ENCODE data around the gene PSMD6. TPM values are rescaled to one million over a fixed set of nuclear protein-coding genes. Genes with fewer than 3 reads are reported as not detected.
A peak's percentile ranks its signal among the peaks of the same experiment; 100 is the strongest.

The PSMD6 gene
- total and polyA plus RNA-seq, 3 experiments from 2014 or later = 117 to 136 (median 134) TPM

- Histone ChIP-seq H3K4me1 (ENCODE audit: insufficient read depth, low read length) (peaks cover 92% of the 10 kb centered on the region), H3K9me3 (ENCODE audit: low read length) (no peaks in the 10 kb centered on the region), H3K27me3 (ENCODE audit: insufficient read depth, low read length, poor library complexity, severe bottlenecking) (no peaks in the 10 kb centered on the region), H3K4me3 (ENCODE audit: low read length) (no peak overlapping the region), H3K27ac (ENCODE audit: low read depth, low read length) (no peak overlapping the region), H3K36me3 (ENCODE audit: insufficient read depth, low read length) (peaks cover 7% of the 10 kb centered on the region)
- H3K4me3 Mint-ChIP-seq = peak overlapping the region in 4 of 7 donors; percentile 1 to 46 (median 4)
- peak overlapping the region; percentile 30 to 96 (median 74) for H3K27ac Mint-ChIP-seq
- H3K27me3 Mint-ChIP-seq = peaks cover 0 to 2% of the 10 kb centered on the region in 2 donors
- H3K36me3 Mint-ChIP-seq = peaks cover 0 to 54% (median 6%) of the 10 kb centered on the region in 3 donors
- H3K9me3 Mint-ChIP-seq = no peaks in the 10 kb centered on the region
- POLR2A ChIA-PET = no interaction called here
- CTCF ChIA-PET = interaction anchor here (3.4 to 9.9 kb wide), 3 partner anchors 9 to 49 kb away, joined by 12 to 124 read pairs (median 112); partner anchors contain the start of gene PSMD6
- no peak for DNase-seq
- peaks cover 94 to 100% (median 100%) of the 10 kb centered on the region in 3 donors for H3K4me1 Mint-ChIP-seq
These were observed 48.8 kb downstream of the PSMD6 start for GRCh38 chr3:63974451-63974850.

GRCh38 chr3:63973406-63973805, 49.9 kb downstream of the PSMD6 start:
- H3K27ac ChIP-seq (ENCODE audit: low read depth, low read length) = no peak overlapping the region
- H3K4me1 ChIP-seq (ENCODE audit: insufficient read depth, low read length) = peaks cover 90% of the 10 kb centered on the region
- Mint-ChIP-seq H3K9me3 (no peaks in the 10 kb centered on the region), H3K4me1 (peaks cover 90 to 100% (median 99%) of the 10 kb centered on the region in 3 donors), H3K27ac (peak overlapping the region; percentile 7 to 97 (median 90)), H3K4me3 (peak overlapping the region in 4 of 7 donors; percentile 25 to 69 (median 50)), H3K36me3 (peaks cover 0 to 60% (median 6%) of the 10 kb centered on the region in 3 donors), H3K27me3 (peaks cover 0 to 2% of the 10 kb centered on the region in 2 donors)
- H3K27me3 ChIP-seq (ENCODE audit: insufficient read depth, low read length, poor library complexity, severe bottlenecking) = no peaks in the 10 kb centered on the region
- H3K4me3 ChIP-seq (ENCODE audit: low read length) = no peak overlapping the region
- POLR2A ChIA-PET = no interaction called here
- no peaks in the 10 kb centered on the region for H3K9me3 ChIP-seq (ENCODE audit: low read length)
- CTCF ChIA-PET = interaction anchor here (0.9 to 9.9 kb wide), 6 partner anchors 9 to 50 kb away, joined by 3 to 124 read pairs (median 3); partner anchors contain the start of gene PSMD6
- H3K36me3 ChIP-seq (ENCODE audit: insufficient read depth, low read length) = peaks cover 7% of the 10 kb centered on the region
- no peak for DNase-seq

- Histone ChIP-seq H3K9me3 (ENCODE audit: low read length) (no peaks in the 10 kb centered on the region), H3K27me3 (ENCODE audit: insufficient read depth, low read length, poor library complexity, severe bottlenecking) (no peaks in the 10 kb centered on the region), H3K27ac (ENCODE audit: low read depth, low read length) (no peak overlapping the region), H3K4me1 (ENCODE audit: insufficient read depth, low read length) (peaks cover 86% of the 10 kb centered on the region), H3K4me3 (ENCODE audit: low read length) (no peak overlapping the region), H3K36me3 (ENCODE audit: insufficient read depth, low read length) (peaks cover 7% of the 10 kb centered on the region)
- H3K9me3 Mint-ChIP-seq = no peaks in the 10 kb centered on the region
- POLR2A ChIA-PET = interaction anchor here (0.6 kb wide), 1 partner anchor 20 kb away, joined by 4 read pairs; no protein-coding TSS in a partner anchor
- H3K27ac Mint-ChIP-seq = peak overlapping the region; percentile 82 to 96 (median 88)
- DNase-seq = no peak
- peak overlapping the region in 6 of 7 donors; percentile 45 to 75 (median 62) for H3K4me3 Mint-ChIP-seq
- CTCF ChIA-PET = interaction anchor here (0.9 to 9.9 kb wide), 6 partner anchors 9 to 50 kb away, joined by 3 to 124 read pairs (median 3); partner anchors contain the start of gene PSMD6
- peaks cover 0 to 2% of the 10 kb centered on the region in 2 donors for H3K27me3 Mint-ChIP-seq
- peaks cover 87 to 100% (median 99%) of the 10 kb centered on the region in 3 donors for H3K4me1 Mint-ChIP-seq
- peaks cover 0 to 63% (median 6%) of the 10 kb centered on the region in 3 donors for H3K36me3 Mint-ChIP-seq
These were observed 50.3 kb downstream of the PSMD6 start for GRCh38 chr3:63972987-63973386.

- H3K4me3 Mint-ChIP-seq = peak overlapping the region; percentile 45 to 75 (median 55)
- Histone ChIP-seq H3K4me1 (ENCODE audit: insufficient read depth, low read length) (peaks cover 83% of the 10 kb centered on the region), H3K4me3 (ENCODE audit: low read length) (no peak overlapping the region), H3K9me3 (ENCODE audit: low read length) (no peaks in the 10 kb centered on the region), H3K36me3 (ENCODE audit: insufficient read depth, low read length) (peaks cover 7% of the 10 kb centered on the region), H3K27me3 (ENCODE audit: insufficient read depth, low read length, poor library complexity, severe bottlenecking) (no peaks in the 10 kb centered on the region), H3K27ac (ENCODE audit: low read depth, low read length) (no peak overlapping the region)
- H3K27me3 Mint-ChIP-seq = peaks cover 0 to 2% of the 10 kb centered on the region in 2 donors
- H3K9me3 Mint-ChIP-seq = no peaks in the 10 kb centered on the region
- H3K36me3 Mint-ChIP-seq = peaks cover 0 to 66% (median 6%) of the 10 kb centered on the region in 3 donors
- peaks cover 82 to 99% (median 96%) of the 10 kb centered on the region in 3 donors for H3K4me1 Mint-ChIP-seq
- ChIA-PET CTCF (interaction anchor here (1.1 to 9.9 kb wide), 6 partner anchors 9 to 51 kb away, joined by 3 to 124 read pairs (median 4); partner anchors contain the start of gene PSMD6), POLR2A (interaction anchor here (0.6 kb wide), 1 partner anchor 21 kb away, joined by 4 read pairs; no protein-coding TSS in a partner anchor)
- peak overlapping the region; percentile 82 to 96 (median 88) for H3K27ac Mint-ChIP-seq
- DNase-seq = no peak
These were observed 51.1 kb downstream of the PSMD6 start for GRCh38 chr3:63972196-63972595.

- peak overlapping the region; percentile 81 to 98 (median 94) for H3K27ac Mint-ChIP-seq
- POLR2A ChIA-PET = no interaction called here
- H3K4me3 Mint-ChIP-seq = peak overlapping the region; percentile 88 to 99 (median 90)
- H3K9me3 Mint-ChIP-seq = no peaks in the 10 kb centered on the region
- Histone ChIP-seq H3K36me3 (ENCODE audit: insufficient read depth, low read length) (peaks cover 7% of the 10 kb centered on the region), H3K27ac (ENCODE audit: low read depth, low read length) (no peak overlapping the region), H3K4me1 (ENCODE audit: insufficient read depth, low read length) (peaks cover 83% of the 10 kb centered on the region), H3K27me3 (ENCODE audit: insufficient read depth, low read length, poor library complexity, severe bottlenecking) (no peaks in the 10 kb centered on the region), H3K4me3 (ENCODE audit: low read length) (peak overlapping the region; percentile 98), H3K9me3 (ENCODE audit: low read length) (no peaks in the 10 kb centered on the region)
- H3K4me1 Mint-ChIP-seq = peaks cover 77 to 99% (median 96%) of the 10 kb centered on the region in 3 donors
- H3K27me3 Mint-ChIP-seq = peaks cover 0 to under 1% of the 10 kb centered on the region in 2 donors
- DNase-seq = no peak
- H3K36me3 Mint-ChIP-seq = peaks cover 0 to 60% (median 6%) of the 10 kb centered on the region in 3 donors
- CTCF ChIA-PET = interaction anchor here (1.1 to 10.1 kb wide), 4 partner anchors 10 to 52 kb away, joined by 3 to 142 read pairs (median 8); partner anchors contain the start of gene PSMD6
These were observed 52.4 kb downstream of the PSMD6 start for GRCh38 chr3:63970631-63971475.

- CTCF ChIA-PET = interaction anchor here (6.6 to 10.1 kb wide), 3 partner anchors 8 to 53 kb away, joined by 42 to 142 read pairs (median 112); partner anchors contain the start of gene PSMD6
These were observed 53.4 kb downstream of the PSMD6 start for GRCh38 chr3:63969876-63970275.

GRCh38 chr3:63968612-63969350, 54.5 kb downstream of the PSMD6 start:
- peak in 1 of 5 donors; percentile 33 for DNase-seq
- H3K27ac ChIP-seq (ENCODE audit: low read depth, low read length) = peak overlapping the region; percentile 75
- ChIA-PET POLR2A (interaction anchor here (0.9 to 2.9 kb wide), 5 partner anchors 11 to 57 kb away, joined by 4 to 34 read pairs (median 9); partner anchors contain the start of gene SCAANT1), CTCF (interaction anchor here (1.1 to 10.1 kb wide), 7 partner anchors 9 to 57 kb away, joined by 3 to 142 read pairs (median 5); partner anchors contain the start of gene PSMD6)
- H3K27me3 ChIP-seq (ENCODE audit: insufficient read depth, low read length, poor library complexity, severe bottlenecking) = no peaks in the 10 kb centered on the region
- Mint-ChIP-seq H3K36me3 (peaks cover 0 to 44% (median 3%) of the 10 kb centered on the region in 3 donors), H3K27me3 (no peaks in the 10 kb centered on the region), H3K4me1 (peaks cover 65 to 99% (median 93%) of the 10 kb centered on the region in 3 donors), H3K27ac (peak overlapping the region; percentile 81 to 98 (median 94)), H3K4me3 (peak overlapping the region; percentile 88 to 99 (median 90)), H3K9me3 (no peaks in the 10 kb centered on the region)
- H3K4me1 ChIP-seq (ENCODE audit: insufficient read depth, low read length) = peaks cover 70% of the 10 kb centered on the region
- H3K9me3 ChIP-seq (ENCODE audit: low read length) = no peaks in the 10 kb centered on the region
- H3K4me3 ChIP-seq (ENCODE audit: low read length) = peak overlapping the region; percentile 98
- peaks cover 7% of the 10 kb centered on the region for H3K36me3 ChIP-seq (ENCODE audit: insufficient read depth, low read length)

More at GRCh38 chr3:63969876-63970275, 53.4 kb downstream of the PSMD6 start:
- peaks cover 0 to 54% (median 3%) of the 10 kb centered on the region in 3 donors for H3K36me3 Mint-ChIP-seq
- Histone ChIP-seq H3K36me3 (ENCODE audit: insufficient read depth, low read length) (peaks cover 7% of the 10 kb centered on the region), H3K4me3 (ENCODE audit: low read length) (peak overlapping the region; percentile 98), H3K4me1 (ENCODE audit: insufficient read depth, low read length) (peaks cover 78% of the 10 kb centered on the region), H3K27ac (ENCODE audit: low read depth, low read length) (peak overlapping the region; percentile 75), H3K9me3 (ENCODE audit: low read length) (no peaks in the 10 kb centered on the region), H3K27me3 (ENCODE audit: insufficient read depth, low read length, poor library complexity, severe bottlenecking) (no peaks in the 10 kb centered on the region)
- no peaks in the 10 kb centered on the region for H3K27me3 Mint-ChIP-seq
- POLR2A ChIA-PET = interaction anchor here (2.9 kb wide), 1 partner anchor 10 kb away, joined by 34 read pairs; no protein-coding TSS in a partner anchor
- H3K27ac Mint-ChIP-seq = peak overlapping the region; percentile 81 to 98 (median 94)
- DNase-seq = no peak
- H3K4me3 Mint-ChIP-seq = peak overlapping the region; percentile 88 to 99 (median 90)
- peaks cover 70 to 99% (median 95%) of the 10 kb centered on the region in 3 donors for H3K4me1 Mint-ChIP-seq
- no peaks in the 10 kb centered on the region for H3K9me3 Mint-ChIP-seq

All from CD8-positive, alpha-beta memory T cell (primary cell).